ENCODE measurements around the gene NOP53.
A peak's percentile ranks its signal among the peaks of the same experiment; 100 is the strongest.
"Not testable (repeated sequence)": the region's sequence is repeated elsewhere in the genome, so short reads cannot be mapped to it uniquely, and the experiment has no call there.

NOP53 gene

DNA sequence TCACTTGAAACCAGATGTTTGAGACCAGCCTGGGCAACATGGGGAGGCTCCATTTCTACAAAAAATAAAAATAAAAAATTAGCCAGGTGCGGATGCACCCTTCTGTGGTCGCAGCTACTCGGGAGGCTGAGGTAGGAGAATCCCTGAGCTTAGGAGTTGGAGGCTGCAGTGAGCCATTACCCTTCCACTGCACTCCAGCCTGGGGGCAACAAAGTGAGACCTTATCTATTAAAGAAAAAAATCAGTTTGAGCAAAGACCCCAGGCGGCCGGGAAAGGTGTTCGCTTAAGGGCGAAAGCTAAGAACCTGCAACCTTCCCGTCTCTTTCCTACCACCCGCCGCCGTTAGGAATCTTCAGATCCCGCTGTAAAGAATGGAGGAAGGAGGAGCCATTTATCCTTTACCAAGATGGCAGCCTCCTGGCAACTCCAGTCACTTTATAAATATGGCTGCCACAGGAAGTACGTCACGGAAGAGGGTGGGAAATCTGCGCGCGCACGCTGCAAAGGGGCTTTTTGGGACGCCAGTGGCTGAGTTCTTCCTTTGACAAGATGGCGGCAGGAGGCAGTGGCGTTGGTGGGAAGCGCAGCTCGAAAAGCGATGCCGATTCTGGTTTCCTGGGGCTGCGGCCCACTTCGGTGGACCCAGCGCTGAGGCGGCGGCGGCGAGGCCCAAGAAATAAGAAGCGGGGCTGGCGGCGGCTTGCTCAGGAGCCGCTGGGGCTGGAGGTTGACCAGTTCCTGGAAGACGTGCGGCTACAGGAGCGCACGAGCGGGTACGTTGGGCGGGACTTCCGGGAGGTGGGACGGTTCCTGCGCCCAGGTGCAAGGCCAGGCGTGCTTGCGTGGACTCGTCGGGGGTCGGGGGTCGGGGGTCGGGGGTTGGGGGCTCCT, at the start of gene NOP53:
Gene NOP53 (plus strand): TSS at position 537 of the 892 bp plus-strand sequence. CDS start 14 bp downstream, at position 551.
- peak; percentile 98 for DNase-seq

DNA sequence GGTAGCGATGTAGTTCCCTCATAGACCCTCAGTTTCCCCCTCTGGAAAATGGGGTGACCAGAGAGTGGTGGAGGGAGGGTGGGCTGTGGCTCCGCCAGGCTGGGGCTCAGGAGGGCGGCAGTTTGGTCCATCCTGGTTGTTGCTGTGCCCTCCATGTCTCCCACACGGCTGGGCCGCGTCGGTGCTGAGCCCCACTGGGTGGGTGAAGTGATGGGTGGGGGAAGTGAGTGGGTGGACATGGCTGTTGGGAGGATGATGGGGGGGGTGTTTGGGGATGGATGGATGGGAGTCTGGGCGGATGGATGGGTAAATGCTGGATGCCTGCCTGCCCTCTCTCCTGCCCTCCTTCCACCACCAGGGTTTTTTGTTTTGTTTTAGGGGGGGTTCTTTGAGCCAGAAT, 48.7 kb upstream of the NOP53 start:
- no peak for DNase-seq

DNA sequence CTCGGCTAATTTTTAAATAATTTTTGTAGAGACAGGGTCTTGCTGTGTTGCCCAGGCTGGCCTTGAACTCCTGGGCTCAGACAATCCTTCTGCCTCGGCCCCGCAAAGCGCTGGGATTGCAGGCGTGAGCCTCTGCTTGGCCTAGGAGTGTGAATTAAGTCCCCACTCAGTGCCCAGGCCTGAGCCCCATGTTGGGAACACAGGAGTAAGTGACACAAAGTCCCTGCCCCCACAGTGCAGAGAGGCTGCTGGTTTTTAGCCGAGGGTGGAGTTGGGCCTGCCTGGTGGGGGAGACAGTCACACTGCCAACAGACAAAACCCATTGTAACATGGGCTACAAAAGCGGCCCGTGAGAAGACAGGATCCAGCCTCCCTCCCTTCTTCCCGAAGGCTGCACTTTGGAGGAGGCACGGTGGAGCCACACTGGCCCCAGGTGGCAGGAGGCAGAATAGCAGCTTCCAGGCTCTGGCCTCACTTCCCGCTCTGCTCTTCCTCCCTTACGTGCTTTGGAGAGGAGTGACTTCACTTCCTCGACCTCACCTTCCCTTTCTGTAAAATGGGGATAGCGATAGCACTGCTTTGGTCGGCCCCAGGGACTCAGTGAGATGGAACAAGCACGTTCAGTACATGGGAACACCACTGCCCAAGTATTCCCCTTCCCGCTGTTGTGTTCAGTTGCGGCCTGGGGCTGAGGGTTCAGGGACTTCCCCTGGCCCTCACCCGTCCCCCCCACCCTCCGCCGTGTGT, 47.3 kb upstream of the NOP53 start:
- DNase-seq = peak; percentile 63

DNA sequence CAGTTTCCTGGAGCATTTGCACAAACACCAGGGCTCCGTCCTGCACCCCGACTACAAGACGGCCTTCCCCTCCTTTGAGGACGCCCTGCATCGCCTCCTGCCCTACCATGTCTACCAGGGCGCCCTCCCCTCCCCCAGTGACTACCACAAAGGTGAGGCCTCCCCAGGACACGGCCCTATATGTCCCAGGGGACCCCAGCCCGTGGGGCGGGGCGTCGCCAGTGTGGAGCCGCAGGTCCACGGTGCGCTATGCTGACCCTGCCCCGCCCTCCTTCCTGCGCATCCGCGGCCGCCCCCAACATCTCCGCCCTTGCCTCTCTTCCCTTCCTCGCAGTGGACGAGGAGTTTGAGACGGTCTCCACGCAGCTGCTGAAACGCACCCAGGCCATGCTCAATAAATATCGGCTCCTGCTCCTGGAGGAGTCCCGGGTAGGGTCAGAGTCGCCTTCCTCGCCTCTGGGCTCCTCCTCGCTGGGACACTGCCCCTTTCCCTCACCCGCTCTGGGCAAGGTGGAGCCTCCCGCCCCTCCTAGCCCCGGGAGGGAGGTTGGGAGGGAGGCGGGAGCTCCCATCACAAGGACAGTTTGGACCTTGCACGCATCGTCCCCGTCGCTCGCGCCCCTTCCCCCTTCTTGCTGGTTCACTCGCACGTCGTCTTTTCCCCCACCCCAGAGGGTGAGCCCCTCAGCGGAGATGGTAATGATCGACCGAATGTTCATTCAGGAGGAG, 46.6 kb upstream of the NOP53 start:
- DNase-seq = no peak

DNA sequence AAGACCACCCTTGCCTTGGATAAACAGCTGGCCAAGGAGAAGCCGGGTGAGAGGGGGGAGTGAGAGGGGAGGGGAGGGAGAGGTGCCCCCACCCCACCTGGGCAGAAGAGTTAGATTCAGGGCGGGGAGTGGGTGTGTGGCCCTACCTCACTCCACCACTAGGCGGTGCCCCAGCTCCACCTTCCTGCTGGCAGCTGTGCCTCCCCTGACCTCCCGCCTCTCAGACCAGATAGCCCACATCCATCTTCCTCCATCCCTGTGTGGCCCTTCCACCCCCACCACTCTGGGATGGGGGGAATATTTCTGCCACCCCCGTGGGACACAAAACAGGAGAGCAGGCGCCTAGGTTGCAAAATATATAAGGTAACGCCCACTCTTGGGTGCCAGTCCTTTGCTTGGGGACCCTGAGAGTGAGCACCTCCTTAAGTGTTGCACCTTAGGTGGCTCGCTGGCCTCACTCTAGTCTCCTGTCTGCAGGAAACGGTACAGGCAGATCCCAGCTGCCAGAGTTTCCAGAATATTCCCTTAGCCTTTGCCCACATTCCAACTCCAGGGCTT, 45.9 kb upstream of the NOP53 start:
- DNase-seq = peak; percentile 59

DNA sequence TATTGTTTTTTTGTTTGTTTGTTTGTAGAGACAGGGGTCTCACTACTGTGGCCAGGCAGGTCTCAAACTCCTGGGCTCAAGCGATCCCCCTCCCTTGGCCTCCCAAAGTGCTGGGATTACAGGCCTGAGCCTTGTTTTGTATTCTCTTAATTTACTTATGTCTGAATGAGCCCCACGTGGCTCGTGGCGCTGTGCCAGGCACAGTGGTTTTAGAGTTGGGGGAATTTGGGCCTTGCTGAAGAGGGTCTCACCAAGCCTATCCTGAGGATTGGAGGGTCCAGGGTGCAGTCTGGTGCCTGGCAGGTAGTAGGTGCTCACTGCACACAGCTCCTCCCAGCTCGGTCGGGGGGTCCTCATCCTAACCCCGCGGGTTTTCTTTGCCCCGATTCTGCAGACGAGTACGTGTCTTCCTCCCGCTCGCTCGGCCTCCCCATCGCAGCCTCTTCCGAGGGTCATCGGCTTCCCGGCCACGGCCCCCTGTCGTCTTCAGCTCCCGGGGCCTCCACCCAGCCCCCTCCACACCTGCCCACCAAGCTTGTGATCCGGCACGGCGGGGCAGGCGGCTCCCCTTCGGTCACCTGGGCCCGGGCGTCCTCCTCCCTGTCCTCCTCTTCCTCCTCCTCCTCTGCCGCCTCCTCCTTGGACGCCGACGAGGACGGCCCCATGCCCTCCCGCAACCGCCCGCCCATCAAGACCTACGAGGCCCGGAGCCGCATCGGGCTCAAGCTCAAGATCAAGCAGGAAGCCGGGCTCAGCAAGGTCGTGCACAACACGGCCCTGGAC, 44.2 kb upstream of the NOP53 start:
- DNase-seq = no peak

DNA sequence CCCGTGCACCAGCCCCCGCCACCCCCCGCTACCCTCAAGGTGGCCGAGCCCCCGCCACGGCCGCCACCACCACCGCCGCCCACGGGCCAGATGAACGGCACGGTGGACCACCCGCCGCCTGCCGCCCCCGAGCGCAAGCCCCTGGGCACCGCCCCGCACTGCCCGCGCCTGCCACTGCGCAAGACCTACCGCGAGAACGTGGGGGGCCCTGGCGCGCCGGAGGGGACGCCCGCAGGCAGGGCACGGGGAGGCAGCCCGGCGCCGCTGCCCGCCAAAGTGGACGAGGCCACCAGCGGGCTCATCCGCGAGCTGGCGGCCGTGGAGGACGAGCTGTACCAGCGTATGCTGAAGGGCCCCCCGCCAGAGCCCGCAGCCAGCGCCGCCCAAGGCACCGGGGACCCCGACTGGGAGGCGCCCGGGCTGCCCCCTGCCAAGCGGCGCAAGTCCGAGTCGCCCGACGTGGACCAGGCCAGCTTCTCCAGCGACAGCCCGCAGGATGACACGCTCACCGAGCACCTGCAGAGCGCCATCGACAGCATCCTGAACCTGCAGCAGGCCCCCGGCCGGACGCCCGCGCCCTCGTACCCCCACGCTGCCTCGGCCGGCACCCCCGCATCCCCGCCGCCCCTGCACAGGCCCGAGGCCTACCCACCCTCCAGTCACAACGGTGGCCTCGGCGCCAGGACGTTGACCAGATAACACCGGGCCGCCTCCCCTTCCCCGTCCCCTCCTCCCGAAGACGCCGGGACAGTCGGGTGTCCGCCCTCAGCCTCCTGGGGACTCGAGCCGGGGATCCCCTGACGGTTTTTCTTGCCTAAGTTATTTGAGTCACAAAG, 43.4 kb upstream of the NOP53 start:
- no peak for DNase-seq

DNA sequence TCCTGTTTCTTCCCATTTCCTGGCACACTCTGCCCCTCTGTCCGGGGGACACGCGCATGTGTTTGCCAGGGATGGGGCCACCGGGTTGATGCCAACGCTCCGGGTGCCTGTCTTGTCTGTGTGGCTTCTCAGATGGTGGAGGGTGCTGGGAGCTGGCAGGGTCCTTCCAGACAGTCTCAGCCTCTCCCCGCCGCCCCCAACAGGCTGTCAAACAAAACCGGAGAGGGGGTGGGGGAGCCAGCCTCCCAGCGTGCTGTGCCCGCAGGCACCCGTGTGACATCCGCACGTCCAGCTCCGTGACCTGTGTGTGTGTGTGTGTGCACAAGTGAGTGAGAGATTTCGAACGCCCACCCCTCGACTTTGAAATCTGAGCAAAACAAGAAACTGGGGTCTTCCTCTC, 42.7 kb upstream of the NOP53 start:
- no peak for DNase-seq

DNA sequence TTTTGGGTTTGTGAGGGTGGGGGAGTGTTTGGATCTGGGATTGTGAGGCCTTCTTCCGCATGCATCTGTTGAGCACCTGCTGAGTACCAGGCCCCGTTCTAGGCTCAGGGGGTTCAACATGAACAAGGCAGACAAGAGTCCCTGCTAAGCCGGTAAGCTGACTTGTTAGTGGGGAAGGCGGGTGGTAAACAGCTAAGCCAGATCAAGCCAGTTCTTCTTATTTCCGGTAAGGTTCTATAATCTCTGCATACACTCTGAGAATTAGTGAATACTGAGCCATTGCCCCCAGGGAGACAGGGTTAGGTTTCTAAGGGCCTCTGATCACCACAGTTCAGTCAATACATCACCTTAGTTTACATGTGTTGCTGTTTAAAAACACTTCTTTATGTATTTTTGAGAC, 42.0 kb upstream of the NOP53 start:
- no peak for DNase-seq

DNA sequence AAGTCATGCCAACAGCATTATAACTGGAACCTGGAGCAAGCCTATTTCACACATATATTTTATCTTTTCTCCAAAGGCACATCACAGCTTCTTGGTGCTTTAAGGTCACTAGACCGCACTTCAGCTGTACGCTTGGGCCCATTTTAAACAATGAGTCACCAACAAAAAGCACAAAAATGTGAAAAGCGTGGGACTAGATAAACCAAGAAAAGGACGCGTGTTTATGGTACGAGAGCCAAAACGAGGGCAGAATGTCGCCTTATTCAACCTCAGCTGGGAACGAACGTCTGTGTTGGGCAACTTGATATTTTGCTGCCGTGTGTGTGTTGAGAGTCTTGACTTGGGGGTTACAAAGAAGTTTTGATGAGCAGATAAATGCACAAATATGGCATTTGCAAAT, 41.3 kb upstream of the NOP53 start:
- DNase-seq = no peak

DNA sequence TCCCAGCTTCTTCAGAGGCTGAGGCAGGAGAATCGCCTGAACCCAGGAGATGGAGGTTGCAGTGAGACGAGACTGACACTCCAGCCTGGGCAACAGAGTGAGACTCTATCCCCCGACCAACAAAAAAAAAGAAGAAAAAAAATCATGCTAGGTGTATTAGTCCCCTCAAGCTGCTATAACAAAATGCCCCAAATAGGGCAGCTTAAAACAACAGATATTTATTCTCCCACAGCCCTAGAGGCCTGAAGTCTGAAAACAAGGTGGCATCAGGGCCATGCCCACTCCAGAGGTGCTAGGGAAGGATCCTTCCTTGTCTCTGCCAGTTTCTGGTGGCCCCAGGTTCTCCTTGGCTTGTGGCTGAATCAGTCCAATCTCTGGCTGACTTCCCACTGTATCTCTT, 40.7 kb upstream of the NOP53 start:
- no peak for DNase-seq

DNA sequence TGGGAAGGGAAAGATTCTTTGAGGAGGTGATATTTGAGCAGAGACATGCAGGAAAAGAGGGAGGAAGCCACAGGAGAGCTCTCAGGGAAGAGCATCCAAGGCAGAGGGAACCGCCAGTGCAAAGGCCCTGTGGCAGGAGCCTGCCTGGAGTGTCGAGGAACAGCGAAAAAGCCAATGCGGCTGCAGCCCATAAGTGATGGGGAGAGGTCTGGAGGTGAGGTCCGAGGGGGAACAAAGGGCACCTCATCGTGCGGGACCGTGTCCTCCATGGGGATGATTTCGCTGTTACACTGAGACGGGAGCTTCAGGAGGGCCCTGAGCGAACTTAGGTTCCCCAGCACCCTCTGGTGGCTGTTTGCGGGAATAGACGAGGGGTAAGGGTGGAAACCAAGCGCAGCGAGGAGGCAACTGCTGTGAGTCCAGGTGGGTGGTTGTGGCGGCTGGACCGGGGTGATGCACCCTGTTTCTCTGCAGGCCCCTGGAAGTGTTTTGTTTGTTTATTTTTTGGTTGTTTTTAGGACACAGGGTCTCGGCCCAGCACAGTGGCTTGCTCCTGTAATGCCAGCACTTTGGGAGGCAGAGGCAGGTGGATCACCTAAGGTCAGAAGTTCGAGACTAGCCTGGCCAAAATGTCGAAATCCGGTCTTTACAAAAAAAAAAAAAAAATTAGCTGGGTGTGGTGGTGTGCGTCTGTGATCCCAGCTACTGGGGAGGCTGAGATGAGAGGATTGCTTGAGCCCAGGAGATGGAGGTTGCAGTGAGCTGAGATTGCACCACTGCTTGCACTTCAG, 38.0 kb upstream of the NOP53 start:
- peak; percentile 87 for DNase-seq

DNA sequence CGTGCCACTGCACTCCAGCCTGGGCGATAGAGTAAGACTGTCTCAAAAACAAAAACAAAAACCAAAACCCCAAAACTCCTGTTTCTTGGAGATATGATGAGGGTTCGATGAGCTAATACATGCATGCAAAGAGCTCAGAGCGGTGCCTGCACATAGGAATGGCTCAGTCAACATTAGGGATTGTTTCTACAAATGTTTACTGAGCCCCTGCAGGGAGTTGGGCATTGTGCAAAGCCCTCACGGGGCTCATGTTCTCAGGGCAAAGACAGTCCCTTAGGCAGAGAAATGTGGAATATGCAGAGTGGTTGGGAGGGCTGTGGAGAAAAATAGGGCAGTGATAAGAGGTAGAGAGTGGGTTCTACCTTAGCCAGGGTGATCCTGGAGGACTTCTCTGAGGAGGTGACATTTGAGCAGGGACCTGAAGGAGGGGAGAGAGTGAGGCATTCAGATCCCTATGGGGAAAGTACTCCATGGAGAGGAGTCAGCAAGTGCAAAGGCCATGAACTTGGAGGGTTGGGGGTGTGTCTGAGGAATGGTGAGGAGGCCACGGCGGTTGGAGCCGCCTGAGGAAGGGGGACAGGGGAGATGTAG, 33.6 kb upstream of the NOP53 start:
- no peak for DNase-seq

DNA sequence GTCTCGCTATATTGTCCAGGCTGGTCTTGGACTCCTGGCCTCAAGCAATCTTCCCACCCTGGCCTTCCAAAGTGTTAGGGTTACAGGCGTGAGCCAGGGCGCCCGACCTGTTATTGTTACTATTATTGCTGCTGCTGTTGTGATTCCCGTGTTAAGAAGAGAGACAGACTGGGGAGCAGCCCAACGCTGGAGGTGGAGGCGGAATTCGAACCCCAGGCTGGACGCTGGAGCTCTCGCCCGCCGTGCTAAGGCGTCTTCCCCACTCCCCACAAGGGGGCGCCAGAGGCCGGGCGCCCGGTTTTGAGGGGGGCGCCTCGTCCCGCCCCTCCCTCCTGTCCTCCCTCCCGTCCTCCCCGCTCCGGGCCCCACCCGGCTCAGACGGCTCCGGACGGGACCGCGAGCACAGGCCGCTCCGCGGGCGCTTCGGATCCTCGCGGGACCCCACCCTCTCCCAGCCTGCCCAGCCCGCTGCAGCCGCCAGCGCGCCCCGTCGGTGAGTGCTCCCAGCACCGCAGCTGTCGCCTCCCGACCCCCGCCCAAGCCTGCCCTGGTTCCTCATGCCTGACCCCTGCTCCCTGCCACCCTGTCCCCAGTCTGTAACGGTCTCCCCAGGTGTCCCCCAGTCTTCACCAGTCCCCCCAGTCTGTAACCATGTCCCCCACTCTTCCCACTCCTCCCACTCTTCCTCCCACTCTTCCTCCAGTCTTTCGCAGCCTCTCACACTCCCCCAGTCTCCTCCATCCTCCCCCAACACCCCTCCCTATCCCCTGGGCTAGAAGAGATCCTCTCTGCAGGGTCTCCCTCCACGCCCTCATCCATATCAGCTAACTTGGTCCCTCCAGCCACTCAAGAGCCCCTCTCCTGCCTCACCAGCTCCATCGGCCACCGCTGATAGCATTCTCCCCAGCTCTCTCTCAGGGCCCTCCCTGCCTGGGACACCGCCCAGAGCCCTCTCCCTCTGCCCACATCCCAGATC, 32.0 kb upstream of the NOP53 start, which contains the start of gene EHD2:
Gene EHD2 (plus strand): TSS at position 377 of the 976 bp plus-strand sequence. CDS start 3,191 bp downstream, outside the sequence.
- DNase-seq = peak; percentile 52

DNA sequence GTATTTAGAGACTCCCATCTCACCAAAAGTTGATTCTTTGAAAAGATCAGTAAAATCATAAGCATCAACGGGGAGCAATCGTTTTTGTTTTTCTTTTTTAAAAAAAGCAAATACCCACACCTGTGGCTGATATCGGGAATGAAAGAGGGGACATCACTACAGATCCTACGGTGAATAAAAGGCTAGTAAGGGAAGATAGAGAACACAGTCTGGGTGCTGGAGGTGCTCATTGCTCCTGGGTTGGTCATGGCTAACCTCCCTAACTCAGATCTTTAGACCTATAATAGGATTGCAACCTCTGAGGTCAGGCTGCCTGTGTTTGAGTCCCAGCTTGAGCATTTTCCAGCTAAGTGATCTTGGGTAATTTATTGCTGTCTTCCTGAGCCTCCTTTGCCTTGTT, 31.0 kb upstream of the NOP53 start:
- DNase-seq = no peak

DNA sequence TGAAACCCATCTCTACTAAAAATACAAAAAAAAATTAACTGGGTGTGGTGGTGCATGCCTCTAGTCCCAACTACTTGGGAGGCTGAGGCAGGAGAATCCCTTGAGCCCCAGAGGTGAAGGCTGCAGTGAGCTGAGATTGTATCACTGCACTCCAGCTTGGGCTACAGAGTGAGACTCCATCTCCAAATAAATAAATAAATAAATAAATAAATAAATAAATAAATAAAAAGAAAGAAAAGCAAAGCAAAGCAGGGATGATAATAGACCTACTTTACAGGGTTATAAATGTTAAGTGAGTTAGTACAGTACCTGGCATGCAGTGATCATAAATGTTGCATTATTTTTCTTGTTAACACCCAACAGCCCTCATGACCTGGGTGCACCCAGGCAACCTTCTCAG, 30.5 kb upstream of the NOP53 start:
- DNase-seq = not testable (repeated sequence)

DNA sequence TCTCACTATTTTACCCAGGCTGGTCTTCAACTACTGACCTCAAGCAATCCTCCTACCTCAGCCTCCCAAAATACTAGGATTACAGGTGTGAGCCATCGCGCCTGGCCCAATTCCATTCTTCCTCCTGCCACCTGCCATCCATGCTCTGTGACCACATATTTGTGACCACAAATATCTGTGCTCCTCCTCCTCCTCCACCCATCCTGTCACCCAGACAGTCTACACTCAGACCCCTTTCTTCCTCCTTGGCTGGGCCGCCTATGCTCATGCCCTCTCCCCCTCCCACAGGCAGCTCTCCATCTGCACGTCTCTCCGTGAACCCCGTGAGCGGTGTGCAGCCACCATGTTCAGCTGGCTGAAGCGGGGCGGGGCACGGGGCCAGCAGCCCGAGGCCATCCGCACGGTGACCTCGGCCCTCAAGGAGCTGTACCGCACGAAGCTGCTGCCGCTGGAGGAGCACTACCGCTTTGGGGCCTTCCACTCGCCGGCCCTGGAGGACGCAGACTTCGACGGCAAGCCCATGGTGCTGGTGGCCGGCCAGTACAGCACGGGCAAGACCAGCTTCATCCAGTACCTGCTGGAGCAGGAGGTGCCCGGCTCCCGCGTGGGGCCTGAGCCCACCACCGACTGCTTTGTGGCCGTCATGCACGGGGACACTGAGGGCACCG, 28.9 kb upstream of the NOP53 start:
- no peak for DNase-seq

DNA sequence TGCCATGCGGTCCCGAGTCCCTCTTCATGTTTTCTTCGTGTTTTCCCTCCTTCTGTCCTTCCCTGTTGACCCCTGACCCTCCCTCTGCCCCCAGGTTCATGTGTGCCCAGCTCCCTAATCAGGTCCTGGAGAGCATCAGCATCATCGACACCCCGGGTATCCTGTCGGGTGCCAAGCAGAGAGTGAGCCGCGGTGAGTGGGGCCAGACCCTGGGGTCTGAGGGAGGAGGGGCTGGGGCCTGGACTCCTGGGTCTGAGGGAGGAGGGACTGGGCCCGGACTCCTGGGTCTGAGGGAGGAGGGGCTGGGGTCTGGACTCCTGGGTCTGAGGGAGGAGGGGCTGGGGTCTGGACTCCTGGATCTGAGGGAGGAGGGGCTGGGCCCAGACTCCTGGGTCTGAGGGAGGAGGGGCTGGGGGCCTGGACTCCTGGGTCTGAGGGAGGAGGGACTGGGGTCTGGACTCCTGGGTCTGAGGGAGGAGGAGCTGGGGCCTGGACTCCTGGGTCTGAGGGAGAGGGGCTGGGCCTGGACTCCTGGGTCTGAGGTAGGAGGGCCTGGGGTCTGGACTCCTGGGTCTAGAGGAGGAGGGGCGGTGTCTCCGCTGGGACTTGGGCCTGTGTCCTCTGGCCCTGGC, 26.8 kb upstream of the NOP53 start:
- not testable (repeated sequence) for DNase-seq
